HG03025 (cell line): ENCODE measurements around the gene STAMBP.

Experiments used
- ATAC-seq: cut with Tn5 transposase; IDR thresholded peaks from one replicate; pipeline ENCODE4 v1.9.1; 2021; ENCODE audit warnings: mild to moderate bottlenecking, moderate library complexity; ENCODE audit not compliant: unreplicated experiment, low FRiP score

STAMBP gene

DNA sequence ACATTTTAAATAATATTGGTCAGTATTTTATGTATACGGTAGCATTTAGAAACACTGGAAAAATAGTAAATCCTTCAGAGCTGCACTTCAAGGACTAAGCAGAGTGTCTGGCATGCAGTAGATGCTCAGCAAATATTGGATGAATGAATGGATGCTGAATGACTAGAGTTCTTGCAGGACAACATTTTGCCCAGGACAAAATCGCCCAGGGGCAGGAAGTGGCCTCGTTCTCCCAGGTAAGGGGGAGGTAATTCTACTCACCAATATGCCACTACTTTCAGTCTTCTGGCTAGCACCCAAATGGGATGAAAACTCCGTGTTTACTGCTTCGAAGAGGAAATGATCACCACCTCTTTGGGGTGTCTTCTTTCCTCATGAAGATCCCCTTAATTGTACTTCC lies 93.9 kb downstream of the STAMBP start:
- no peak for ATAC-seq
